SH-SY5Y (cell line): ENCODE measurements around the gene ZFHX3.

Experiments
- GATA2 ChIP-seq: IDR thresholded peaks from 2 replicates; pipeline ENCODE4 v1.6.1; 2011; ENCODE audit warnings: mild to moderate bottlenecking, low read depth, low read length
- GATA3 ChIP-seq: IDR thresholded peaks from 2 replicates; pipeline ENCODE4 v1.6.1; 2011; ENCODE audit warnings: low read depth, mild to moderate bottlenecking, low read length, moderate library complexity

- TF ChIP-seq GATA3 (no peak), GATA2 (no peak)
Observed at GRCh38 chr16:73051226-73051625, 3.3 kb upstream of the ZFHX3 start.
